Measurements from ENCODE around the gene CHMP4B. TPM values are rescaled to one million over a fixed set of nuclear protein-coding genes. Genes with fewer than 3 reads are reported as not detected.

Gene CHMP4B
- total RNA-seq, 1 experiment from 2014 or later, result 87.5 TPM

- no peaks in the 10 kb centered on the region; the same call in 1 of the 2 replicates for H3K36me3 ChIP-seq (ENCODE audit: control insufficient read depth, insufficient read depth, low read length)
- intact Hi-C loops (cut with micrococcal nuclease; ENCODE audit: unreplicated experiment), result no loop called here
- no peaks in the 10 kb centered on the region for H3K27me3 ChIP-seq (ENCODE audit: control insufficient read depth, insufficient read depth, low read length)
- CTCF ChIA-PET, result no interaction called here
- DNase-seq (ENCODE audit: low read depth, low spot score) (no peak), ATAC-seq (no peak)
- H3K9me3 ChIP-seq (ENCODE audit: control insufficient read depth, insufficient read depth, low read depth, low read length), result no peaks in the 10 kb centered on the region
- in situ Hi-C loops (cut with HindIII; ENCODE audit: low pct_unique_long_range_greater_than_20kb, low sequenced_read_pairs), result no loop called here
- POLR2A ChIA-PET, result no interaction called here
- no peak overlapping the region for H3K4me3 ChIP-seq (ENCODE audit: low read depth in 2 of 2, low read length in 2 of 2)
- peaks cover 37% of the 10 kb centered on the region for H3K4me1 ChIP-seq (ENCODE audit: control insufficient read depth, insufficient read depth, low read length)
- TF ChIP-seq, protein P1, sequence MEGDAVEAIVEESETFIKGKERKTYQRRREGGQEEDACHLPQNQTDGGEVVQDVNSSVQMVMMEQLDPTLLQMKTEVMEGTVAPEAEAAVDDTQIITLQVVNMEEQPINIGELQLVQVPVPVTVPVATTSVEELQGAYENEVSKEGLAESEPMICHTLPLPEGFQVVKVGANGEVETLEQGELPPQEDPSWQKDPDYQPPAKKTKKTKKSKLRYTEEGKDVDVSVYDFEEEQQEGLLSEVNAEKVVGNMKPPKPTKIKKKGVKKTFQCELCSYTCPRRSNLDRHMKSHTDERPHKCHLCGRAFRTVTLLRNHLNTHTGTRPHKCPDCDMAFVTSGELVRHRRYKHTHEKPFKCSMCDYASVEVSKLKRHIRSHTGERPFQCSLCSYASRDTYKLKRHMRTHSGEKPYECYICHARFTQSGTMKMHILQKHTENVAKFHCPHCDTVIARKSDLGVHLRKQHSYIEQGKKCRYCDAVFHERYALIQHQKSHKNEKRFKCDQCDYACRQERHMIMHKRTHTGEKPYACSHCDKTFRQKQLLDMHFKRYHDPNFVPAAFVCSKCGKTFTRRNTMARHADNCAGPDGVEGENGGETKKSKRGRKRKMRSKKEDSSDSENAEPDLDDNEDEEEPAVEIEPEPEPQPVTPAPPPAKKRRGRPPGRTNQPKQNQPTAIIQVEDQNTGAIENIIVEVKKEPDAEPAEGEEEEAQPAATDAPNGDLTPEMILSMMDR (IDR thresholded peaks at IDR 0.05), result no peak
- TF ChIP-seq POLR2AphosphoS5 (IDR thresholded peaks at IDR 0.05; ENCODE audit: low read depth, low read length), result no peak
- TF ChIP-seq TCF7L2 (IDR thresholded peaks at IDR 0.05; ENCODE audit: low read depth, low read length), result no peak
- TF ChIP-seq, protein P2, sequence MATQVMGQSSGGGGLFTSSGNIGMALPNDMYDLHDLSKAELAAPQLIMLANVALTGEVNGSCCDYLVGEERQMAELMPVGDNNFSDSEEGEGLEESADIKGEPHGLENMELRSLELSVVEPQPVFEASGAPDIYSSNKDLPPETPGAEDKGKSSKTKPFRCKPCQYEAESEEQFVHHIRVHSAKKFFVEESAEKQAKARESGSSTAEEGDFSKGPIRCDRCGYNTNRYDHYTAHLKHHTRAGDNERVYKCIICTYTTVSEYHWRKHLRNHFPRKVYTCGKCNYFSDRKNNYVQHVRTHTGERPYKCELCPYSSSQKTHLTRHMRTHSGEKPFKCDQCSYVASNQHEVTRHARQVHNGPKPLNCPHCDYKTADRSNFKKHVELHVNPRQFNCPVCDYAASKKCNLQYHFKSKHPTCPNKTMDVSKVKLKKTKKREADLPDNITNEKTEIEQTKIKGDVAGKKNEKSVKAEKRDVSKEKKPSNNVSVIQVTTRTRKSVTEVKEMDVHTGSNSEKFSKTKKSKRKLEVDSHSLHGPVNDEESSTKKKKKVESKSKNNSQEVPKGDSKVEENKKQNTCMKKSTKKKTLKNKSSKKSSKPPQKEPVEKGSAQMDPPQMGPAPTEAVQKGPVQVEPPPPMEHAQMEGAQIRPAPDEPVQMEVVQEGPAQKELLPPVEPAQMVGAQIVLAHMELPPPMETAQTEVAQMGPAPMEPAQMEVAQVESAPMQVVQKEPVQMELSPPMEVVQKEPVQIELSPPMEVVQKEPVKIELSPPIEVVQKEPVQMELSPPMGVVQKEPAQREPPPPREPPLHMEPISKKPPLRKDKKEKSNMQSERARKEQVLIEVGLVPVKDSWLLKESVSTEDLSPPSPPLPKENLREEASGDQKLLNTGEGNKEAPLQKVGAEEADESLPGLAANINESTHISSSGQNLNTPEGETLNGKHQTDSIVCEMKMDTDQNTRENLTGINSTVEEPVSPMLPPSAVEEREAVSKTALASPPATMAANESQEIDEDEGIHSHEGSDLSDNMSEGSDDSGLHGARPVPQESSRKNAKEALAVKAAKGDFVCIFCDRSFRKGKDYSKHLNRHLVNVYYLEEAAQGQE (IDR thresholded peaks at IDR 0.05; ENCODE audit: insufficient read depth in 1 of 2, low read depth in 2 of 2, low read length in 1 of 2), result no peak
- no peak for TF ChIP-seq SIN3A (IDR thresholded peaks at IDR 0.05; ENCODE audit: borderline replicate concordance, insufficient read depth, low read depth, low read length)
- BruUV-seq (replicated peaks), result no TSS peak
- no peak overlapping the region for H3K27ac ChIP-seq (ENCODE audit: low read length)
Observed at GRCh38 chr20:33843854-33844253, 32.7 kb downstream of the CHMP4B start.

DNA sequence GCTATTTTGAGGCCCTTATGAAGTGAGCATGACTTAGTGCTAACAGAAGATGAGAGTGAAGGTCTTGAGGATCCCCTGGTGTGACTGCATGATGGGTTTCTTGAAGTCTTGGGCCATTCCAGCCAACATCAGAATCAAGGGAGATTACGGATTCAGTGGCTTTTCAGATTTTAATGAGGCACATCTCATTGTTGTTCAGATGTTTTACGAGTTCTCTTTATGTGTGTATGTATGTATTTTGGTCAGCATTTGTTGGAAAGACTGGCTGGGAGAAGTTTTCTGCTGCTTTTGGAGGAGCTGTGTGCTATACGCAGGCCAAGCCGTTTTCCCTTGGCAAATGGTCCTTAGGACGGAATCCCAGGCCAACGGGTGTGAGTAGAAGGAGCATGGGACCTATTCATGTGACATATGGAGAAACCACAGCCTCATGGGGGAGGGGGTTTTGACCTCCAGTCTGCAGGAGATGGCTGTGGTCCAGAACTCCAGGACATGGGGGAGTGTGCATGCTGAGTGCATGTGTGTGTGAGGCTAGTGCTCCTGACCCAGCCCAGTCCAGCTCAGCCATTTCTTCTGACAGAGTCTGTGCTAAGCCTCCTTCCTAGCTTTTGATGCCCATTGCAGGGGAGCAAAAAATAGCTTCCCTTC is 35.3 kb downstream of the CHMP4B start:
- no peaks in the 10 kb centered on the region for H3K27me3 ChIP-seq (ENCODE audit: control insufficient read depth, insufficient read depth, low read length)
- TF ChIP-seq POLR2AphosphoS5 (IDR thresholded peaks at IDR 0.05; ENCODE audit: low read depth, low read length) (no peak), SIN3A (IDR thresholded peaks at IDR 0.05; ENCODE audit: borderline replicate concordance, insufficient read depth, low read depth, low read length) (no peak), TCF7L2 (IDR thresholded peaks at IDR 0.05; ENCODE audit: low read depth, low read length) (no peak)
- TF ChIP-seq, protein P2 (IDR thresholded peaks at IDR 0.05; ENCODE audit: insufficient read depth in 1 of 2, low read depth in 2 of 2, low read length in 1 of 2), result no peak
- TF ChIP-seq, protein P1 (IDR thresholded peaks at IDR 0.05), result no peak
- BruUV-seq (replicated peaks), result no TSS peak
- no peak for DNase-seq (ENCODE audit: low read depth, low spot score)
- H3K9me3 ChIP-seq (ENCODE audit: control insufficient read depth, insufficient read depth, low read depth, low read length), result no peaks in the 10 kb centered on the region
- no peaks in the 10 kb centered on the region for H3K36me3 ChIP-seq (ENCODE audit: control insufficient read depth, insufficient read depth, low read length)
- H3K27ac ChIP-seq (ENCODE audit: low read length), result no peak overlapping the region
- ATAC-seq, result no peak
- intact Hi-C loops (cut with micrococcal nuclease; ENCODE audit: unreplicated experiment) (no loop called here), in situ Hi-C loops (cut with HindIII; ENCODE audit: low pct_unique_long_range_greater_than_20kb, low sequenced_read_pairs) (no loop called here)
- H3K4me1 ChIP-seq (ENCODE audit: control insufficient read depth, insufficient read depth, low read length), result peaks cover 30% of the 10 kb centered on the region
- CTCF ChIA-PET, result no interaction called here
- POLR2A ChIA-PET, result interaction anchor here (0.5 kb wide), 2 partner anchors 129 to 179 kb away, joined by 5 to 7 read pairs; no protein-coding TSS in a partner anchor
- H3K4me3 ChIP-seq (ENCODE audit: low read depth in 2 of 2, low read length in 2 of 2), result no peak overlapping the region
